ENCODE measurements around the gene NOP53. TPM values are rescaled to one million over a fixed set of nuclear protein-coding genes. Genes with fewer than 3 reads are reported as not detected.
"Not testable (repeated sequence)": the region's sequence is repeated elsewhere in the genome, so short reads cannot be mapped to it uniquely, and the experiment has no call there.

Gene NOP53
- total and polyA plus RNA-seq, 4 donors = 146 to 498 (median 193) TPM

DNA sequence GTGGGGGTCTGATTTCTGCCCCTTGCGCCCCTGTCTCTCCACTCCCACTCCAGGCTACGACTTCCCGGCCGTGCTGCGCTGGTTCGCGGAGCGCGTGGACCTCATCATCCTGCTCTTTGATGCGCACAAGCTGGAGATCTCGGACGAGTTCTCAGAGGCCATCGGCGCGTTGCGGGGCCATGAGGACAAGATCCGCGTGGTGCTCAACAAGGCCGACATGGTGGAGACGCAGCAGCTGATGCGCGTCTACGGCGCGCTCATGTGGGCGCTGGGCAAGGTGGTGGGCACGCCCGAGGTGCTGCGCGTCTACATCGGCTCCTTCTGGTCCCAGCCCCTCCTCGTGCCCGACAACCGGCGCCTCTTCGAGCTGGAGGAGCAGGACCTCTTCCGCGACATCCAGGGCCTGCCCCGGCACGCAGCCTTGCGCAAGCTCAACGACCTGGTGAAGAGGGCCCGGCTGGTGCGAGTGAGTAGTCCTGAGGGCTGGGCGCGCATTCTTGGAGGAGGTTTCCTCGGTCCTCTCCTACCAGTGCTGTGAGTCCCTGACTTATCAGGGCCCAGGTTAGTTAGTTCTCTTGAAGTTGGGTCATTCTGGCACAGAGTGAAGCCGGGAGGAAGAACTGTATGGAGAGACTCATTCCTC is 19.5 kb upstream of the NOP53 start:
- peak in 2 of 3 donors; percentile 53 to 59 for DNase-seq

DNA sequence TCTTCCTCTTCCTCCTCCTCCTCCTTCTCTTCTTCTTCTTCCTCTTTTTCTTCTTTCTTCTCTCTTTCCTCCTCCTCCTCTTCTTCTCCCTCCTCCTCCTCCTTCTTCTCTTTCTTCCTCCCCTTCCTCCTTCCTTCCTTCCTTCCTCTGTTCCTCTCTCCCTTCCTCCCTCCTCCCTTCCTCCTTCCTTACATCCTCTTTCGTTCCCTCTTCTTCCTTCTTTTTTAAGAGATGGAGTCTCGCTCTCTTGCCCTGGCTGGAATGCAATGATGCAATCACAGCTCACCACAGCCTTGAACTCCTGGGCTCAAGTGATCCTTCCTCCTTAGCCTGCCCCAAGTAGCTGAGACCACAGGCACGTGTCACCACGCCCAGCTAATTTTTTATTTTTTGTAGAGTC is 18.9 kb upstream of the NOP53 start:
- Histone ChIP-seq H3K36me3 (ENCODE audit: control insufficient read depth in 4 of 4, insufficient read depth in 4 of 4, low read length in 4 of 4) (peaks cover 0 to 25% (median 21%) of the 10 kb centered on the region in 4 donors), H3K4me1 (ENCODE audit: control insufficient read depth in 5 of 5, insufficient read depth in 5 of 5, low read length in 5 of 5) (peaks cover 0 to 36% (median 22%) of the 10 kb centered on the region in 5 donors), H3K4me3 (no peak overlapping the region), H3K9ac (ENCODE audit: insufficient read depth in 1 of 2, low read length in 2 of 2) (no peak overlapping the region), H3K9me3 (ENCODE audit: control insufficient read depth in 4 of 4, insufficient read depth in 3 of 4, low read length in 3 of 4) (no peaks in the 10 kb centered on the region), H3K27ac (ENCODE audit: low read depth in 1 of 2, low read length in 1 of 2) (peak overlapping the region in 1 of 2 donors; percentile 79), H3K27me3 (ENCODE audit: control insufficient read depth in 3 of 3, insufficient read depth in 3 of 3, low read length in 2 of 3) (no peaks in the 10 kb centered on the region)
- ATAC-seq (ENCODE audit: insufficient read depth, low FRiP score) = no peak
- DNase-seq = no peak
- TF ChIP-seq CTCF (IDR thresholded peaks at IDR 0.05; ENCODE audit: control extremely low read depth, extremely low read depth) = no peak
- WGBS, 2 donors = 35 to 48% methylated on average over 4 of the region's 4 CpGs

More for the DNA sequence above, 19.5 kb upstream of the NOP53 start:
- H3K4me3 ChIP-seq = no peak overlapping the region
- no peaks in the 10 kb centered on the region for H3K9me3 ChIP-seq (ENCODE audit: control insufficient read depth in 4 of 4, insufficient read depth in 3 of 4, low read length in 3 of 4)
- peak; percentile 50 for ATAC-seq (ENCODE audit: insufficient read depth, low FRiP score)
- peak overlapping the region in 1 of 2 donors; percentile 79 for H3K27ac ChIP-seq (ENCODE audit: low read depth in 1 of 2, low read length in 1 of 2)
- TF ChIP-seq CTCF (IDR thresholded peaks at IDR 0.05; ENCODE audit: control extremely low read depth, extremely low read depth) = no peak
- H3K27me3 ChIP-seq (ENCODE audit: control insufficient read depth in 3 of 3, insufficient read depth in 3 of 3, low read length in 2 of 3) = no peaks in the 10 kb centered on the region
- 74 to 77% methylated on average over 48 of the region's 48 CpGs for WGBS, 2 donors
- peaks cover 0 to 25% (median 21%) of the 10 kb centered on the region in 4 donors for H3K36me3 ChIP-seq (ENCODE audit: control insufficient read depth in 4 of 4, insufficient read depth in 4 of 4, low read length in 4 of 4)
- no peak overlapping the region for H3K9ac ChIP-seq (ENCODE audit: insufficient read depth in 1 of 2, low read length in 2 of 2)
- H3K4me1 ChIP-seq (ENCODE audit: control insufficient read depth in 5 of 5, insufficient read depth in 5 of 5, low read length in 5 of 5) = peaks cover 0 to 41% (median 23%) of the 10 kb centered on the region in 5 donors

GRCh38 chr19:47728295-47728694 is 17.1 kb upstream of the NOP53 start:
- H3K27ac ChIP-seq (ENCODE audit: low read depth in 1 of 2, low read length in 1 of 2) = peak overlapping the region in 1 of 2 donors; percentile 86
- H3K4me1 ChIP-seq (ENCODE audit: control insufficient read depth in 5 of 5, insufficient read depth in 5 of 5, low read length in 5 of 5) = peaks cover 0 to 29% (median 17%) of the 10 kb centered on the region in 5 donors
- peaks cover 0 to 23% (median 20%) of the 10 kb centered on the region in 4 donors for H3K36me3 ChIP-seq (ENCODE audit: control insufficient read depth in 4 of 4, insufficient read depth in 4 of 4, low read length in 4 of 4)
- DNase-seq; H3K4me3 ChIP-seq; H3K27me3 ChIP-seq (ENCODE audit: control insufficient read depth in 3 of 3, insufficient read depth in 3 of 3, low read length in 2 of 3); ATAC-seq (ENCODE audit: insufficient read depth, low FRiP score); H3K9me3 ChIP-seq (ENCODE audit: control insufficient read depth in 4 of 4, insufficient read depth in 3 of 4, low read length in 3 of 4); H3K9ac ChIP-seq (ENCODE audit: insufficient read depth in 1 of 2, low read length in 2 of 2): not testable (repeated sequence)
- WGBS, 2 donors = 71 to 95% methylated on average over 3 to 4 of the region's 4 CpGs

GRCh38 chr19:47729468-47729798 is 15.9 kb upstream of the NOP53 start:
- Histone ChIP-seq H3K9me3 (ENCODE audit: control insufficient read depth in 4 of 4, insufficient read depth in 3 of 4, low read length in 3 of 4) (no peaks in the 10 kb centered on the region), H3K4me1 (ENCODE audit: control insufficient read depth in 5 of 5, insufficient read depth in 5 of 5, low read length in 5 of 5) (peaks cover 0 to 19% (median 16%) of the 10 kb centered on the region in 5 donors), H3K36me3 (ENCODE audit: control insufficient read depth in 4 of 4, insufficient read depth in 4 of 4, low read length in 4 of 4) (peaks cover 0 to 22% (median 18%) of the 10 kb centered on the region in 4 donors), H3K4me3 (no peak overlapping the region), H3K9ac (ENCODE audit: insufficient read depth in 1 of 2, low read length in 2 of 2) (peak overlapping the region in 1 of 2 donors; percentile 54), H3K27ac (ENCODE audit: low read depth in 1 of 2, low read length in 1 of 2) (peak overlapping the region; percentile 51 to 87), H3K27me3 (ENCODE audit: control insufficient read depth in 3 of 3, insufficient read depth in 3 of 3, low read length in 2 of 3) (no peaks in the 10 kb centered on the region)
- DNase-seq = peak; percentile 53 to 68 (median 62)
- peak; percentile 78 for ATAC-seq (ENCODE audit: insufficient read depth, low FRiP score)
- 2 to 3% methylated on average over 9 of the region's 9 CpGs for WGBS, 2 donors
- TF ChIP-seq CTCF (IDR thresholded peaks at IDR 0.05; ENCODE audit: control extremely low read depth, extremely low read depth) = no peak

Measured in lung (tissue), 12 donors.